Loucy (cell line): ENCODE data around the gene FNTB.
A peak's percentile ranks its signal among the peaks of the same experiment; 100 is the strongest.

Experiments
- H2AFZ ChIP-seq: fragments of 200-600 bp; sonication (generic); 2 replicates; pipeline ENCODE4 v1.6.0; 2016; ENCODE audit warnings: antibody characterized with exemption, mild to moderate bottlenecking, low read length, moderate library complexity
- H3F3A ChIP-seq: fragments of 200-600 bp; 2 replicates; pipeline ENCODE4 v1.6.0; 2016; ENCODE audit warnings: antibody characterized with exemption, low read depth, mild to moderate bottlenecking
- H3K27me3 ChIP-seq: fragments of 200-600 bp; sonication (generic); 2 replicates; pipeline ENCODE4 v1.6.1; 2014; ENCODE audit warnings: low read length, mild to moderate bottlenecking; ENCODE audit not compliant: insufficient read depth, poor library complexity, severe bottlenecking
- H3K36me3 ChIP-seq: fragments of 200-600 bp; sonication (generic); 2 replicates; pipeline ENCODE4 v1.6.1; 2016; ENCODE audit warnings: low read length; ENCODE audit not compliant: insufficient read depth
- H3K4me1 ChIP-seq: fragments of 200-600 bp; sonication (generic); 2 replicates; pipeline ENCODE4 v1.5.1; 2014; ENCODE audit warnings: low read length, mild to moderate bottlenecking; ENCODE audit not compliant: insufficient read depth, poor library complexity, severe bottlenecking
- H3K4me2 ChIP-seq: fragments of 200-600 bp; sonication (generic); 2 replicates; pipeline ENCODE4 v1.6.0; 2014; ENCODE audit warnings: antibody characterized with exemption, low read length, low read depth, mild to moderate bottlenecking; ENCODE audit not compliant: poor library complexity, severe bottlenecking
- H3K4me3 ChIP-seq: fragments of 200-600 bp; sonication (generic); 2 replicates; pipeline ENCODE4 v1.5.1; 2014; ENCODE audit warnings: low read length, mild to moderate bottlenecking, mixed read lengths; ENCODE audit not compliant: poor library complexity, severe bottlenecking
- H3K79me2 ChIP-seq: fragments of 200-600 bp; sonication (generic); 2 replicates; pipeline ENCODE4 v1.6.1; 2014; ENCODE audit warnings: low read length; ENCODE audit not compliant: insufficient read depth
- H3K9ac ChIP-seq: fragments of 200-600 bp; sonication (generic); 2 replicates; pipeline ENCODE4 v1.6.0; 2014; ENCODE audit warnings: mild to moderate bottlenecking, low read depth, low read length, moderate library complexity; ENCODE audit not compliant: poor library complexity, severe bottlenecking
- H3K9me2 ChIP-seq: fragments of 200-600 bp; sonication (generic); replicated peaks from 2 replicates; pipeline ENCODE4 v1.6.1; 2016; ENCODE audit warnings: low read depth, low read length, mixed read lengths
- H3K9me3 ChIP-seq: fragments of 200-600 bp; sonication (generic); 2 replicates; pipeline ENCODE4 v1.6.1; 2014; ENCODE audit warnings: mild to moderate bottlenecking, antibody characterized with exemption, low read length, low read depth; ENCODE audit not compliant: insufficient read depth
- H4K20me1 ChIP-seq: fragments of 200-600 bp; sonication (generic); 2 replicates; pipeline ENCODE4 v1.6.0; 2014; ENCODE audit warnings: antibody characterized with exemption, low read length, mild to moderate bottlenecking; ENCODE audit not compliant: insufficient read depth, poor library complexity, severe bottlenecking
- EZH2phosphoT487 ChIP-seq: fragments of 200-600 bp; IDR thresholded peaks from 2 replicates; pipeline ENCODE4 v1.6.1; 2018; ENCODE audit warnings: antibody characterized with exemption, mild to moderate bottlenecking, moderate library complexity, borderline replicate concordance
- TF ChIP-seq, protein P1 (sequence below): fragments of 200-600 bp; sonication (generic); conservative IDR thresholded peaks from 2 replicates; pipeline ENCODE4 v1.5.1; 2014; ENCODE audit warnings: mild to moderate bottlenecking, antibody characterized with exemption, low read length

Gene FNTB

DNA sequence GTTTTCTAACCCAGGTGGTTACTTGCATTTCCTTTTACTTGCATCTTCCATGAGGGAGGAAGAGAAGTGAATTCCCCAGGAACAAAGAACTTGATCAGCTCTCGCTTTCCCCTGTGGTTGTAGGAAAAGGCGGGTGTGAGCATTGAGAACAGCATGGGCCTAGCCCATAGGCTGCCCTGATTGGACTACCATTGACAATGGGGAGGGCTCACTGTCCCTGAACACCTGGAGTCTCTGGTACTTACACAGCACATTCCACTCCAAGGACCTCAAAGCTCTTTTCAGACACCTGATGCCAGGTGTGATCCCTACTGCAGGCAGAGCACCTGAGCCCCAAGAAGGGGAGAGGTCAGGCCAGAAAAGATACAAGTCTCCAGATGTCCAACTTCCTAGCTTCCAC, 90.6 kb downstream of the FNTB start:
- H3K9me2 ChIP-seq: no peaks in the 10 kb centered on the region
- H3K4me3 ChIP-seq: no peak overlapping the region
- H3K36me3 ChIP-seq: peaks cover 93% of the 10 kb centered on the region; the same call in 1 of the 2 replicates
- H3K27me3 ChIP-seq: no peaks in the 10 kb centered on the region
- no peak for TF ChIP-seq EZH2phosphoT487
- no peak overlapping the region for H3K9ac ChIP-seq
- no peak overlapping the region for H3K4me2 ChIP-seq
- H4K20me1 ChIP-seq: peaks cover 22% of the 10 kb centered on the region
- no peaks in the 10 kb centered on the region for H3K9me3 ChIP-seq
- H3K4me1 ChIP-seq: peaks cover 9% of the 10 kb centered on the region
- H2AFZ ChIP-seq: no peak overlapping the region
- peaks cover 36% of the 10 kb centered on the region; the same call in 1 of the 2 replicates for H3K79me2 ChIP-seq
- H3F3A ChIP-seq: no peaks in the 10 kb centered on the region

DNA sequence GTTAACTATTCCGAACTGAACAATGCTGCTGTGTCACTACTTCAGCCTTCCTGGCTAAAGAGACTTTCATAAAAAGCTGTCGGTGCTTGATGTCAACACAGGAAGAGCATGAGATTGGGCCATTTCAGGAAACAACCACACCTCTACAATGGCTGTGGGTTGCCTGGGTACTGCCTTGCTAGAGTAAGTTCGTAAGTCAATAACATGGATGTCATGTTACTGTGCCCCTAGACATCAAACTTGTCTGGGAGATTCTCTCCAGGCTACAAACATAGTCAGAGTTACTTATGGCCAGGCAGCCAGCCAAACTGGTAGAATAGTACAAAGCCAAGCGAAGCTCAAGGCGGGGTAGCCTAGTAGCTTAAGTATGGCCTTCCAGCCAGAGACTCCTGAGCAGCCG, 92.5 kb downstream of the FNTB start:
- TF ChIP-seq, protein P1, sequence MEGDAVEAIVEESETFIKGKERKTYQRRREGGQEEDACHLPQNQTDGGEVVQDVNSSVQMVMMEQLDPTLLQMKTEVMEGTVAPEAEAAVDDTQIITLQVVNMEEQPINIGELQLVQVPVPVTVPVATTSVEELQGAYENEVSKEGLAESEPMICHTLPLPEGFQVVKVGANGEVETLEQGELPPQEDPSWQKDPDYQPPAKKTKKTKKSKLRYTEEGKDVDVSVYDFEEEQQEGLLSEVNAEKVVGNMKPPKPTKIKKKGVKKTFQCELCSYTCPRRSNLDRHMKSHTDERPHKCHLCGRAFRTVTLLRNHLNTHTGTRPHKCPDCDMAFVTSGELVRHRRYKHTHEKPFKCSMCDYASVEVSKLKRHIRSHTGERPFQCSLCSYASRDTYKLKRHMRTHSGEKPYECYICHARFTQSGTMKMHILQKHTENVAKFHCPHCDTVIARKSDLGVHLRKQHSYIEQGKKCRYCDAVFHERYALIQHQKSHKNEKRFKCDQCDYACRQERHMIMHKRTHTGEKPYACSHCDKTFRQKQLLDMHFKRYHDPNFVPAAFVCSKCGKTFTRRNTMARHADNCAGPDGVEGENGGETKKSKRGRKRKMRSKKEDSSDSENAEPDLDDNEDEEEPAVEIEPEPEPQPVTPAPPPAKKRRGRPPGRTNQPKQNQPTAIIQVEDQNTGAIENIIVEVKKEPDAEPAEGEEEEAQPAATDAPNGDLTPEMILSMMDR: no peak
- no peak for TF ChIP-seq EZH2phosphoT487
- Histone ChIP-seq H3K4me3 (no peak overlapping the region), H3K9me2 (no peaks in the 10 kb centered on the region), H3K9me3 (no peaks in the 10 kb centered on the region), H3K4me2 (no peak overlapping the region), H4K20me1 (peaks cover 22% of the 10 kb centered on the region), H3K27me3 (no peaks in the 10 kb centered on the region), H3K79me2 (peaks cover 45% of the 10 kb centered on the region; the same call in 1 of the 2 replicates), H3K9ac (no peak overlapping the region), H3F3A (no peaks in the 10 kb centered on the region), H3K4me1 (peaks cover 13% of the 10 kb centered on the region), H2AFZ (no peak overlapping the region), H3K36me3 (peaks cover 94% of the 10 kb centered on the region; the same call in 1 of the 2 replicates)

- H3F3A ChIP-seq: no peaks in the 10 kb centered on the region
- H4K20me1 ChIP-seq: peaks cover 22% of the 10 kb centered on the region
- H3K27me3 ChIP-seq: no peaks in the 10 kb centered on the region
- H3K4me1 ChIP-seq: peaks cover 13% of the 10 kb centered on the region
- peaks cover 90% of the 10 kb centered on the region; the same call in 1 of the 2 replicates for H3K36me3 ChIP-seq
- H3K4me2 ChIP-seq: no peak overlapping the region
- peaks cover 47% of the 10 kb centered on the region; the same call in 1 of the 2 replicates for H3K79me2 ChIP-seq
- no peak overlapping the region for H2AFZ ChIP-seq
- H3K9ac ChIP-seq: no peak overlapping the region
- H3K4me3 ChIP-seq: no peak overlapping the region
- no peak for TF ChIP-seq EZH2phosphoT487
- TF ChIP-seq, protein P1: no peak
- H3K9me3 ChIP-seq: no peaks in the 10 kb centered on the region
- no peaks in the 10 kb centered on the region for H3K9me2 ChIP-seq
These were observed 93.1 kb downstream of the FNTB start for GRCh38 chr14:65079768-65080167.

- H3K4me2 ChIP-seq: peak overlapping the region; percentile 23
- H3K9me2 ChIP-seq: no peaks in the 10 kb centered on the region
- no peak overlapping the region for H2AFZ ChIP-seq
- peaks cover 13% of the 10 kb centered on the region for H3K4me1 ChIP-seq
- no peak overlapping the region for H3K9ac ChIP-seq
- peaks cover 6% of the 10 kb centered on the region; the same call in 1 of the 2 replicates for H3K9me3 ChIP-seq
- peaks cover 22% of the 10 kb centered on the region for H4K20me1 ChIP-seq
- peaks cover 54% of the 10 kb centered on the region; the same call in 1 of the 2 replicates for H3K79me2 ChIP-seq
- TF ChIP-seq, protein P1: no peak
- no peak for TF ChIP-seq EZH2phosphoT487
- H3F3A ChIP-seq: no peaks in the 10 kb centered on the region
- H3K4me3 ChIP-seq: no peak overlapping the region
- peaks cover 87% of the 10 kb centered on the region; the same call in 1 of the 2 replicates for H3K36me3 ChIP-seq
- no peaks in the 10 kb centered on the region for H3K27me3 ChIP-seq
These were observed 94.5 kb downstream of the FNTB start for GRCh38 chr14:65080960-65081747.
